Endothelial cell of umbilical vein (primary cell): ENCODE measurements around the gene RPS27L. TPM values are rescaled to one million over a fixed set of nuclear protein-coding genes. Genes with fewer than 3 reads are reported as not detected.

Source experiments
- BruUV-seq: library from RNA; stranded (reverse); fragments of 400-500 nt; replicated peaks from 2 replicates; lab custom pipeline; 2021; lab: Mats Ljungman, UMichigan
- CTCF ChIA-PET: fragments of 300-600, 350-600 bp; sonication (Branson Sonifier 250); formaldehyde crosslinking; loops from one replicate; lab custom pipeline; 2021; ENCODE audit warnings: antibody characterized with exemption, inconsistent platforms; lab: Charles Lee
- POLR2A ChIA-PET: fragments of 300-600, 350-600 bp; sonication (Branson Sonifier 250); formaldehyde crosslinking; loops from one replicate; lab custom pipeline; 2021; ENCODE audit warnings: antibody characterized with exemption, inconsistent platforms; lab: Charles Lee
- DNase-seq: peaks from one replicate; pipeline ENCODE4 v3.0.0-alpha.2; 2011; ENCODE audit warnings: low read depth, low spot score
- FAIRE-seq: peaks from 2 replicates; lab custom pipeline; 2011; peaks lifted over from hg19 to GRCh38; lab: Jason Lieb, UNC
- H2AFZ ChIP-seq: 2 replicates; pipeline ENCODE4 v1.6.0; 2012; ENCODE audit warnings: low read depth, low read length, control low read depth, inconsistent platforms
- H3K27ac ChIP-seq: 2 replicates; pipeline ENCODE4 v1.5.1; 2011; ENCODE audit warnings: low read depth, mild to moderate bottlenecking, control low read depth, low read length, moderate library complexity; ENCODE audit not compliant: insufficient read depth
- H3K27me3 ChIP-seq, 2 experiments: 2 replicates each; pipeline versions ENCODE4 v1.6.0 to v1.6.1; 2011; ENCODE audit warnings: low read length in 2 of 2, mixed read lengths in 1 of 2; ENCODE audit not compliant: control insufficient read depth in 2 of 2, insufficient read depth in 2 of 2
- H3K36me3 ChIP-seq, 2 experiments: 2 replicates in 1 of 2; 3 replicates in 1 of 2; pipeline ENCODE4 v1.5.1; 2011; ENCODE audit warnings: low read length in 2 of 2, mild to moderate bottlenecking in 1 of 2, moderate library complexity in 1 of 2; ENCODE audit not compliant: control insufficient read depth in 2 of 2, insufficient read depth in 2 of 2; ENCODE audit errors: extremely low read depth in 1 of 2
- H3K4me1 ChIP-seq: 3 replicates; pipeline ENCODE4 v1.5.1; 2011; ENCODE audit warnings: mild to moderate bottlenecking, low read length; ENCODE audit not compliant: control insufficient read depth, insufficient read depth; ENCODE audit errors: extremely low read depth
- H3K4me2 ChIP-seq: 2 replicates; pipeline ENCODE4 v1.6.1; 2011; ENCODE audit warnings: low read length, control low read depth, mixed read lengths; ENCODE audit not compliant: insufficient read depth
- H3K4me3 ChIP-seq, 3 experiments: fragments of 200-600 bp in 1 of 3; sonication (generic), shearing (Covaris generic) in 1 of 3; replicated peaks in 1 of 3; 2 replicates each; pipeline ENCODE4 v1.5.1; 2011 to 2016; ENCODE audit warnings: control low read depth in 3 of 3, low read length in 3 of 3, mild to moderate bottlenecking in 2 of 3, inconsistent platforms in 1 of 3, low read depth in 1 of 3, moderate library complexity in 1 of 3; ENCODE audit not compliant: insufficient read depth in 1 of 3
- H3K79me2 ChIP-seq: 2 replicates; pipeline ENCODE4 v1.6.0; 2012; ENCODE audit warnings: low read length, inconsistent platforms; ENCODE audit not compliant: control insufficient read depth, insufficient read depth
- H3K9ac ChIP-seq: replicated peaks from 2 replicates; pipeline ENCODE3; 2011; ENCODE audit warnings: low read length, control low read depth; ENCODE audit not compliant: insufficient read depth; ENCODE audit errors: extremely low read depth
- H3K9me1 ChIP-seq: replicated peaks from 3 replicates; pipeline ENCODE4 v1.6.0; 2011; ENCODE audit warnings: mild to moderate bottlenecking, low read length; ENCODE audit not compliant: control insufficient read depth, insufficient read depth; ENCODE audit errors: extremely low read depth
- H3K9me3 ChIP-seq: replicated peaks from 2 replicates; pipeline ENCODE4 v1.5.1; 2012; ENCODE audit warnings: low read length, inconsistent platforms; ENCODE audit not compliant: control insufficient read depth, insufficient read depth
- H4K20me1 ChIP-seq: replicated peaks from 2 replicates; pipeline ENCODE3; 2011; ENCODE audit warnings: mild to moderate bottlenecking, low read length; ENCODE audit not compliant: control insufficient read depth, insufficient read depth; ENCODE audit errors: extremely low read depth
- EZH2 ChIP-seq: IDR thresholded peaks from 2 replicates; pipeline ENCODE4 v1.6.1; 2012; ENCODE audit warnings: borderline replicate concordance, low read depth, mild to moderate bottlenecking, moderate library complexity, low read length, inconsistent platforms; ENCODE audit not compliant: severe bottlenecking
- FOS ChIP-seq: IDR thresholded peaks from 2 replicates; pipeline ENCODE4 v1.6.1; 2011; ENCODE audit warnings: mild to moderate bottlenecking, low read length, moderate library complexity, borderline replicate concordance; ENCODE audit not compliant: insufficient read depth
- GATA2 ChIP-seq: IDR thresholded peaks from 2 replicates; pipeline ENCODE4 v1.7.0; 2011; ENCODE audit warnings: low read depth, mild to moderate bottlenecking, moderate library complexity, mixed read lengths, low read length; ENCODE audit not compliant: insufficient read length, insufficient read depth
- JUN ChIP-seq: IDR thresholded peaks from 2 replicates; pipeline ENCODE4 v1.6.1; 2011; ENCODE audit warnings: borderline replicate concordance, low read depth; ENCODE audit not compliant: insufficient read length, insufficient read depth
- MYC ChIP-seq: IDR thresholded peaks from one replicate; pipeline ENCODE4 v1.6.1; 2011; ENCODE audit warnings: mild to moderate bottlenecking, low read depth, low read length
- POLR2A ChIP-seq: IDR thresholded peaks from 2 replicates; pipeline ENCODE4 v1.6.1; 2012; ENCODE audit warnings: low read depth, mild to moderate bottlenecking, control low read depth, low read length
- POLR2AphosphoS5 ChIP-seq: IDR thresholded peaks from 2 replicates; pipeline ENCODE4 v1.6.1; 2012; ENCODE audit warnings: low read depth, mild to moderate bottlenecking, control low read depth, low read length, moderate library complexity; ENCODE audit not compliant: insufficient read depth
- dilution Hi-C: fragments of 300-500 bp; cut with MboI; formaldehyde crosslinking; loops from one replicate; pipeline ENCODE4 v1.15.0; 2019; ENCODE audit warnings: low sequenced_read_pairs; ENCODE audit not compliant: extremely low pct_ligation_motif_present
- intact Hi-C: fragments of 100-400 bp; cut with micrococcal nuclease; formaldehyde crosslinking; loops from one replicate; pipeline ENCODE4 v1.10.0; 2022
- polyA plus RNA-seq, 4 experiments: library from polyadenylated mRNA; depleted of rRNA in 3 of 4; stranded (reverse) in 3 of 4; unstranded in 1 of 4; fragments of >200 nt; gene quantifications; 2 replicates each; pipeline versions ENCODE4 v1.2.1 to v1.2.3, GENCODE V29; 2011 to 2012; ENCODE audit warnings: missing spikeins in 1 of 4
- total RNA-seq: library from RNA; stranded (reverse); gene quantifications from 2 replicates; pipeline ENCODE4 v1.2.3, GENCODE V29; 2021
- TF ChIP-seq, protein P1 (sequence below), 2 donors: IDR thresholded peaks; 1 replicate in 1 of 2; 2 replicates in 1 of 2; pipeline ENCODE4 v1.5.1; 2011; ENCODE audit warnings: low read length in 2 of 2, mild to moderate bottlenecking in 2 of 2, moderate library complexity in 2 of 2, control low read depth in 1 of 2, inconsistent platforms in 1 of 2, low read depth in 1 of 2; ENCODE audit not compliant: insufficient read depth in 1 of 2; ENCODE audit errors: extremely low read depth in 1 of 2
- TF ChIP-seq, protein P2 (sequence below): IDR thresholded peaks from 2 replicates; pipeline ENCODE4 v1.6.1; 2011; ENCODE audit not compliant: insufficient read depth, insufficient read length

Gene RPS27L
- total and polyA plus RNA-seq, 2 donors (not counting 3 experiments of a cell fraction or from before 2014, with no cell fraction given): 163 to 345 TPM

DNA sequence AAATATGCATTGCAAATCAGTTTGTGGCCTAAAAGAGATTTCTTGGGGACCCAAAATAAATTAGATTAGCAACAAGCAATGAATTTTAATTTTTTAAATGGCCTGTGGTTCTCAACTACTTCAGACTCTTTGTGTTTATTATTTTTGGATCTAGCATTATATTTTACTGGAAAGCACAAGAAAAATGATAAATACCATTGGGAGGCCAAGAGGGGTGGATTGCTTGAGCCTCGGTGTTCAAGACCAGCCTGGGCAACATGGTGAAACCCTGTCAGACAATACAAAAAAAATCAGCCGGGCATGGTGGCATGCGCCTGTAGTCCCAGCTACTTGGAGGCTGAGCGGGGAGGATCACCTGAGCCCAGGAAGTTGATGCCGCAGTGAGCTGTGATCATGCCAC lies 22.0 kb downstream of the RPS27L start:
- Histone ChIP-seq H3K9ac (peak overlapping the region; percentile 88), H4K20me1 (no peaks in the 10 kb centered on the region), H3K27ac (peak overlapping the region; percentile 96), H3K4me3 (no peak overlapping the region), H3K79me2 (no peaks in the 10 kb centered on the region), H3K4me1 (peaks cover 36% of the 10 kb centered on the region), H3K9me1 (no peaks in the 10 kb centered on the region), H3K36me3 (no peaks in the 10 kb centered on the region), H3K9me3 (no peaks in the 10 kb centered on the region), H3K27me3 (no peaks in the 10 kb centered on the region), H3K4me2 (peak overlapping the region; percentile 27), H2AFZ (no peak overlapping the region)
- dilution Hi-C loops (no loop called here), intact Hi-C loops (loop anchor here (1.0 to 2.0 kb wide), 3 partner anchors 13 to 238 kb away; no protein-coding TSS in a partner anchor)
- ChIA-PET POLR2A (interaction anchor here (0.6 to 1.2 kb wide), 4 partner anchors 17 to 285 kb away, joined by 3 to 6 read pairs (median 4); partner anchors contain the start of gene RPS27L), CTCF (interaction anchor here (0.7 to 2.0 kb wide), 10 partner anchors 9 to 341 kb away, joined by 3 to 11 read pairs (median 6); partner anchors contain the start of gene RPS27L)
- FAIRE-seq (no peak), DNase-seq (no peak)
- no peak for TF ChIP-seq GATA2
- TF ChIP-seq, protein P1, sequence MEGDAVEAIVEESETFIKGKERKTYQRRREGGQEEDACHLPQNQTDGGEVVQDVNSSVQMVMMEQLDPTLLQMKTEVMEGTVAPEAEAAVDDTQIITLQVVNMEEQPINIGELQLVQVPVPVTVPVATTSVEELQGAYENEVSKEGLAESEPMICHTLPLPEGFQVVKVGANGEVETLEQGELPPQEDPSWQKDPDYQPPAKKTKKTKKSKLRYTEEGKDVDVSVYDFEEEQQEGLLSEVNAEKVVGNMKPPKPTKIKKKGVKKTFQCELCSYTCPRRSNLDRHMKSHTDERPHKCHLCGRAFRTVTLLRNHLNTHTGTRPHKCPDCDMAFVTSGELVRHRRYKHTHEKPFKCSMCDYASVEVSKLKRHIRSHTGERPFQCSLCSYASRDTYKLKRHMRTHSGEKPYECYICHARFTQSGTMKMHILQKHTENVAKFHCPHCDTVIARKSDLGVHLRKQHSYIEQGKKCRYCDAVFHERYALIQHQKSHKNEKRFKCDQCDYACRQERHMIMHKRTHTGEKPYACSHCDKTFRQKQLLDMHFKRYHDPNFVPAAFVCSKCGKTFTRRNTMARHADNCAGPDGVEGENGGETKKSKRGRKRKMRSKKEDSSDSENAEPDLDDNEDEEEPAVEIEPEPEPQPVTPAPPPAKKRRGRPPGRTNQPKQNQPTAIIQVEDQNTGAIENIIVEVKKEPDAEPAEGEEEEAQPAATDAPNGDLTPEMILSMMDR (IDR thresholded peaks at IDR 0.05; ENCODE audit: extremely low read depth in 1 of 2, insufficient read depth in 1 of 2, low read depth in 1 of 2, low read length in 2 of 2): no peak
- TF ChIP-seq POLR2AphosphoS5: no peak
- TF ChIP-seq, protein P2, sequence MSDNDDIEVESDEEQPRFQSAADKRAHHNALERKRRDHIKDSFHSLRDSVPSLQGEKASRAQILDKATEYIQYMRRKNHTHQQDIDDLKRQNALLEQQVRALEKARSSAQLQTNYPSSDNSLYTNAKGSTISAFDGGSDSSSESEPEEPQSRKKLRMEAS: no peak
- no peak for TF ChIP-seq JUN
- no peak for TF ChIP-seq POLR2A
- no peak for TF ChIP-seq EZH2
- TF ChIP-seq FOS: no peak
- no peak for TF ChIP-seq MYC
- BruUV-seq: TSS peak; percentile 99
